Neutrophil (primary cell): ENCODE measurements around the gene MRPL12.

Experiments
- H3K27ac ChIP-seq: fragments of 200-600 bp; sonication (generic); 2 replicates; pipeline ENCODE4 v1.5.1; 2016; ENCODE audit warnings: mild to moderate bottlenecking, moderate library complexity
- H3K27me3 ChIP-seq: fragments of 200-600 bp; sonication (generic); 2 replicates; pipeline ENCODE4 v1.6.0; 2016; ENCODE audit warnings: mild to moderate bottlenecking
- H3K36me3 ChIP-seq: fragments of 200-600 bp; sonication (generic); 2 replicates; pipeline ENCODE4 v1.5.1; 2017
- H3K4me1 ChIP-seq, 2 experiments: fragments of 200-600 bp in 1 of 2; sonication (generic) in 1 of 2; 1 replicate in 1 of 2; 2 replicates in 1 of 2; pipeline versions ENCODE4 v1.5.1 to v1.6.1; 2013 to 2016; ENCODE audit warnings: low read depth in 1 of 2, low read length in 1 of 2, mild to moderate bottlenecking in 1 of 2, moderate library complexity in 1 of 2; ENCODE audit not compliant: control insufficient read depth in 1 of 2, insufficient read depth in 1 of 2
- H3K4me3 ChIP-seq, 2 experiments: fragments of 200-600 bp in 1 of 2; sonication (generic) in 1 of 2; 1 replicate in 1 of 2; 2 replicates in 1 of 2; pipeline ENCODE4 v1.5.1; 2013 to 2016; ENCODE audit warnings: low read depth in 1 of 2, low read length in 1 of 2, mild to moderate bottlenecking in 1 of 2, moderate library complexity in 1 of 2
- H3K9me3 ChIP-seq: fragments of 200-600 bp; sonication (generic); 2 replicates; pipeline ENCODE4 v1.5.1; 2016
- TF ChIP-seq, protein P1 (sequence below): fragments of 200-600 bp; sonication (generic); IDR thresholded peaks from 2 replicates; pipeline ENCODE4 v1.5.1; 2016; ENCODE audit warnings: antibody characterized with exemption

MRPL12 gene

DNA sequence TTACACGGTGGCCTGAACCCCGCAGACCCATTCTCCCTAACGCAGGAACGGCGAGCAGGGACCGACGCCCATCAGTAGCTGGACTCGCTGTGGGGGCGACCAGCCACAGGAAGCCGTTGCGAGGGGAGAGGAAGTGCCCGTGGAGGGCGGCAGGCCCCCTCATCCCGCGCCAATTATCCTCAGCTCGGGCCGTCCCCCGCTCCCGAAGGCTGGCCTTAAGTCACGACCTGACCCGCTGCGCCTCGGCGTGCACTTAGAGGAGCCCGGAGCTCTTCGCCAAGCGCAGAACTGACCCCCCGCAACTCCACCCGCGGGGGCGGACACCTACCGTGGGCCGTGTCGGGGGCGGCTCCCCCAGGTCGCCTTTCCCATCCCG, 20.0 kb upstream of the MRPL12 start:
- Histone ChIP-seq H3K4me3 (peak overlapping the region; percentile 84 to 96), H3K4me1 (peaks cover 23 to 25% of the 10 kb centered on the region in 2 experiments)

DNA sequence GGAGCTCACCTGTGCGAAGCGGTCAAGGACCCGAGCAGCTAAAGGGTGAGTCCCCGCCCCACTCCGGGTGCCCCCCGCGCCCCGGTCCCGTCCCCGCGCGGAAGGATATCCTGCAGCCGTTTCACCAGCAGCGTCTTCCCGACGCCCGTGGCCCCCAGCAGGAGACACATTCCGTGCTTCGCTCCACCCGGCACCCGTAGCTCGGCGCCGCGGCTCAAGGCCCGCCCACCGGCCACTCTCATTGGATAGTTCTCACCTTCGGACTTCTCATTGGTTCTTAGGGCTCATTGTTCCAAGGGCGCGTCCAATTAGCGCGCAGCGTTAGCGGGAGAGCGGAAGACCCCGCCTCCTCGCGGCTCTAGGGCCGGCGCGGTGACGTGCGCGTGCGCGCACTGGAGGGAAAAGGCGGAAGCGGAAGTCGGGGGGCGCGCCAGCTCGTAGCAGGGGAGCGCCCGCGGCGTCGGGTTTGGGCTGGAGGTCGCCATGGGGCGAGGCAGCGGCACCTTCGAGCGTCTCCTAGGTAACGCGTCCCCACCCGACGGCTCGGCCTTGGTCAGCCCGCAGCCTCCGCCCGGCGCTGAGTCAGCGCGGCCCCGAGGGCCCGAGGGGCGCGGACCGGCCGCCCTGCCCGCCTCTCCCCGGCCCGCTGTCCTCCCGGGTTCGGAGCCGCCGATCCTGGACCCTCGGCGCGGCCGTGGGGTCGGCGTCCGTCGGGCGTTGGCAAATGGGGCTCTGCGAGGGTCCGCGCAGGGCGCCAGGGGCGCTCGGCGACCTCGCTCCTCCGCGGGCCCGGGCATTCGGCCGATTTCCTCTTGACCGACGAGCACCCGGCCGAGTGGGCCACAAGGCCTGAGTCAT, 19.4 kb upstream of the MRPL12 start, which contains the start of the genes ARL16 and HGS:
TSS of gene ARL16 (minus strand) at position 214 of the 858 bp plus-strand sequence. CDS start at position 170, 44 bp downstream.
TSS of gene HGS (plus strand) at position 428 of the 858 bp plus-strand sequence. CDS start at position 484, 56 bp downstream.
- Histone ChIP-seq H3K36me3 (peaks cover 38% of the 10 kb centered on the region), H3K9me3 (no peaks in the 10 kb centered on the region), H3K4me3 (peak within 1 kb of the TSS; percentile 84 to 96), H3K27ac (peak within 1 kb of the TSS; percentile 82), H3K4me1 (peaks cover 23 to 25% of the 10 kb centered on the region in 2 experiments), H3K27me3 (no peaks in the 10 kb centered on the region)
- TF ChIP-seq, protein P1, sequence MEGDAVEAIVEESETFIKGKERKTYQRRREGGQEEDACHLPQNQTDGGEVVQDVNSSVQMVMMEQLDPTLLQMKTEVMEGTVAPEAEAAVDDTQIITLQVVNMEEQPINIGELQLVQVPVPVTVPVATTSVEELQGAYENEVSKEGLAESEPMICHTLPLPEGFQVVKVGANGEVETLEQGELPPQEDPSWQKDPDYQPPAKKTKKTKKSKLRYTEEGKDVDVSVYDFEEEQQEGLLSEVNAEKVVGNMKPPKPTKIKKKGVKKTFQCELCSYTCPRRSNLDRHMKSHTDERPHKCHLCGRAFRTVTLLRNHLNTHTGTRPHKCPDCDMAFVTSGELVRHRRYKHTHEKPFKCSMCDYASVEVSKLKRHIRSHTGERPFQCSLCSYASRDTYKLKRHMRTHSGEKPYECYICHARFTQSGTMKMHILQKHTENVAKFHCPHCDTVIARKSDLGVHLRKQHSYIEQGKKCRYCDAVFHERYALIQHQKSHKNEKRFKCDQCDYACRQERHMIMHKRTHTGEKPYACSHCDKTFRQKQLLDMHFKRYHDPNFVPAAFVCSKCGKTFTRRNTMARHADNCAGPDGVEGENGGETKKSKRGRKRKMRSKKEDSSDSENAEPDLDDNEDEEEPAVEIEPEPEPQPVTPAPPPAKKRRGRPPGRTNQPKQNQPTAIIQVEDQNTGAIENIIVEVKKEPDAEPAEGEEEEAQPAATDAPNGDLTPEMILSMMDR = peak; percentile 36

More for the DNA sequence above, 20.0 kb upstream of the MRPL12 start:
- TF ChIP-seq, protein P1 = no peak
- peak overlapping the region; percentile 82 for H3K27ac ChIP-seq
- H3K9me3 ChIP-seq = no peaks in the 10 kb centered on the region
- no peaks in the 10 kb centered on the region for H3K27me3 ChIP-seq
- H3K36me3 ChIP-seq = peaks cover 32% of the 10 kb centered on the region

DNA sequence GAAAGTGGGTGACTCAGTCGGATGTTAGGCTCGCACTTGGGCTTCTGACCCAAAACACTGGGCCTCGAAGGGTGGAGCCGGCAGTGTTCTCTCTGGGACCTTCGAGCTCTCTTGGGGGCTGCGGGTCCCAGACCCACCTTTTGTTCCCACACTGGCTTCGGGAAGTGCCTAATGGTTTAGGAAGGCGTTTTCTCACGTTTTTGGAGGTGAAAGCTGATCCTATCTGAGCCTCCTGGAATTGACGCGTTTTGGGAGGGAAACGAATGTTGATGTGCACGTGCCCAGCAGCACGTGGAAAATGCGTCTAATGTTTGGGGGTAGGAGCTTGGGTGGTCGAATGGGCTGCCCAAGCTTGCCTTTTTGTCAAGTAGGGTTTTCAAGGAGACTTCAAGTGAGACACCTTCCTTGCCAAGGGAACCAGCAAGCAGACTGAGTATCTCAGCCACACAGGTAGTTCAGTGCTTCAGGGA, 18.7 kb upstream of the MRPL12 start:
- Histone ChIP-seq H3K27me3 (no peaks in the 10 kb centered on the region), H3K4me3 (peak overlapping the region; percentile 84 to 96), H3K36me3 (peaks cover 44% of the 10 kb centered on the region), H3K27ac (peak overlapping the region; percentile 82), H3K4me1 (peaks cover 23 to 25% of the 10 kb centered on the region in 2 experiments), H3K9me3 (no peaks in the 10 kb centered on the region)
- TF ChIP-seq, protein P1 = no peak

DNA sequence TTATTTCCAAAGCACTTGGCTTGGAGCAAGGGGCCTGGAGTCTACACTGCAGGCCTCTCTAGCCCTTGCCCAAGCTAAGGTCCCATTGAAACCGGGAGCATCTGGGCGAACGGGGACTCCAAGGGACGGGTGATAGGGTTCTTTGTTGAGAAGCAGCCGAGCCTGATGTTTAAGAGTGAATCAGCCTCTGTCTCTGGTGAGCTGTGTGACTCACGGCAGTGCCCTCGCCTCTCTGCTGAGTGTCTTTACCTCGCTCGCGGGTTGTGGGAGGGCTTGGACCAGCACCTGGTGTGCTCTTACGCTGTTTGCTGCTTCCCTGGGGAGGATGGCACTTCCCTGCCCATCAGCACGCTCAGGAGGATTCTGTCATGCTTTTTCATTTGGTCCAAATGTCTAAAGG, 18.1 kb upstream of the MRPL12 start:
- TF ChIP-seq, protein P1 = no peak
- Histone ChIP-seq H3K36me3 (peaks cover 51% of the 10 kb centered on the region), H3K27ac (no peak overlapping the region), H3K27me3 (no peaks in the 10 kb centered on the region), H3K4me3 (peak overlapping the region; percentile 84 to 96), H3K4me1 (peaks cover 23 to 25% of the 10 kb centered on the region in 2 experiments), H3K9me3 (no peaks in the 10 kb centered on the region)

DNA sequence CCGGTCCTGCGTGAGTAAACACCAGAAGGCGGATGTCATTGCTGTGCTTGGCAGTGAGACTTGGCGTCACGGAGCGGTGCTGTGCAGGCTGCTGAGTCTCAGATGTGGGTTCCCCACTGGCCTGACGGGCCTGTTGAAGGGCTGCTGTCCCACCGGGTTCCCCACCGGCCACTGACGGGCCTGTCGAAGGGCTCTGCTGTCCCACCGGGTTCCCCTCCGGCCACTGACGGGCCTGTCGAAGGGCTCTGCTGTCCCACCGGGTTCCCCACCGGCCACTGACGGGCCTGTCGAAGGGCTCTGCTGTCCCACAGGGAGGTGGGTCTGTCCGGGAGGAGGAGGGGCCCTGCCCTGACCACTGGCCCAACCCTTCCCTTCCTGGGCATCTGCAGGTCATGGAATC, 16.6 kb upstream of the MRPL12 start:
- no peak overlapping the region for H3K4me3 ChIP-seq
- no peaks in the 10 kb centered on the region for H3K9me3 ChIP-seq
- no peak overlapping the region for H3K27ac ChIP-seq
- peaks cover 23 to 25% of the 10 kb centered on the region in 2 experiments for H3K4me1 ChIP-seq
- TF ChIP-seq, protein P1 = no peak
- H3K27me3 ChIP-seq = no peaks in the 10 kb centered on the region
- H3K36me3 ChIP-seq = peaks cover 66% of the 10 kb centered on the region
